C1 segment of cervical spinal cord (tissue), 14 donors: ENCODE measurements around the gene CTPS1.

ENCODE experiments used
- DNase-seq, 14 donors: peaks; one replicate each; lab custom pipeline; 2025; lab: John Stamatoyannopoulos, UW

CTPS1 gene

DNA sequence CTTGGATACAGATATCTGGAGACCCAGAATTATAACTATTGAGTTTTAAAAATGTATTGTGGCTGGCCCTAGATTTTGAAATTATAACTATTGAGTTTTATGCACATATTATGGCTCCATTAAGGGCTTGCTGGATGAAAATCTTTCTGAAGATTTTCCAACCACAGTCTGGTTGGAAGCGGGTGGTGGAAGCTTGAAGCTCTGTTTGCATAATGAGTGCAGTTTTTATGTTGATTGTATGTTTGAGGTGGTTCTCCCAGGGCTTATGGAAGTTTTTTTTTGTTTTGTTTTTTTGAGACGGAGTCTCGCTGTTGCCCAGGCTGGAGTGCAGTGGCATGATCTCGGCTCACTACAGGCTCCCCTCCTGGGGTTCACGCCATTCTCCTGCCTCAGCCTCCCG is 10.1 kb upstream of the CTPS1 start:
- DNase-seq, result no peak

DNA sequence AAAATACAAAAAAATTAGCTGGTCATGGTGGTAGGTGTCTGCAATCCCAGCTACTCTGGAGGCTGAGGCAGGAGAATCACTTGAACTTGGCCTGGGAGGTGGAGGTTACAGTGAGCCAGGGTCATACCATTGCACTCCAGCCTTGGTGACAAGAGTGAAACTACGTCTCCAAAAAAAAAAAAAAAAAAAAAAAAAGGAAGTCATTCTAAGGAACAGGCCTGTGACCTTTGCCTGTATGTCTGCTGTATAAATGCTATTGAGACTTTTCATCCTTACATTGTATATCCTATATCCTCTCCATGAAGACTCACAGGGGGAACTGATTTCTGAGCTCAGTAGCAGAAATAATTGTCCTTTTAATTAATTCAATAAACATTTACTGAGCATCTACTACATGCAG is 7.5 kb upstream of the CTPS1 start:
- no peak for DNase-seq

DNA sequence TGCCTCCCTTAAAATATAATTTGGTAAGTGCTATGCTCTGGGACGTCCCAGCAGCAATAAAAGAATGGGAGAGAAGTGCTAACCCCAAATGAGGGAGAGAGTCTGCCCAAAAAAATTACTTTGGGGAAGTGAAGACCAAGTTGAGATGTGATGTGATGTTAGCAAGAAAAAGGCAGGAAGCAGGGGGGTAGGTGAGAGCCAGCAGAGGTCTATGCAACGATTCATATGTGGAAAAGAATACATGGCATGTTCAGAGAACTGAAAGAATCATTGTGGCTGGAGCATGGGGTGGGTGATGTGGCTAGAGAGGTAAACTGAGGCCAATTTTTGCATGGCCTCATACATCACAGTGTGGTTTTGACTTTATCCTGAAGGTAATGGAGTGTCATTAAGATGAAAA is 5.6 kb upstream of the CTPS1 start:
- DNase-seq, result no peak

DNA sequence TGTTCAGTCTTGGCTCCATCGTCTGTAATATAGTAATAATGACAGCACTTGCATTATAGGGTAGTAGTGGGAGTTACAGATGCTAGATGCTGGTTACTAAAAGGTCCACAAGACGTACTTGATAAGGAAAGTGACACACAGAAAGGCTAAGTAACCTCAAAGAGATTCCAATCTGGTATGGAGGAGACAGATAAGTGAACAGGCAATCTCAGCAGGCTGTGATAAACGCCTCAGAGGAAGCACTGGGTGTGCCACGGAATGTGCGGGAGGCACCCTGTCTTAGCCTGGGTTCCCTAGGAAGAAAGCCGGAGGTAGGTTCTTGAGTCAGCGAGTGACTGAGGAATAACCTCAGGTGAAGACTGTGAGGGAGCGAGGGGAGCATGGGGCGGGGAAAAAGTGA is 4.6 kb upstream of the CTPS1 start:
- no peak for DNase-seq

DNA sequence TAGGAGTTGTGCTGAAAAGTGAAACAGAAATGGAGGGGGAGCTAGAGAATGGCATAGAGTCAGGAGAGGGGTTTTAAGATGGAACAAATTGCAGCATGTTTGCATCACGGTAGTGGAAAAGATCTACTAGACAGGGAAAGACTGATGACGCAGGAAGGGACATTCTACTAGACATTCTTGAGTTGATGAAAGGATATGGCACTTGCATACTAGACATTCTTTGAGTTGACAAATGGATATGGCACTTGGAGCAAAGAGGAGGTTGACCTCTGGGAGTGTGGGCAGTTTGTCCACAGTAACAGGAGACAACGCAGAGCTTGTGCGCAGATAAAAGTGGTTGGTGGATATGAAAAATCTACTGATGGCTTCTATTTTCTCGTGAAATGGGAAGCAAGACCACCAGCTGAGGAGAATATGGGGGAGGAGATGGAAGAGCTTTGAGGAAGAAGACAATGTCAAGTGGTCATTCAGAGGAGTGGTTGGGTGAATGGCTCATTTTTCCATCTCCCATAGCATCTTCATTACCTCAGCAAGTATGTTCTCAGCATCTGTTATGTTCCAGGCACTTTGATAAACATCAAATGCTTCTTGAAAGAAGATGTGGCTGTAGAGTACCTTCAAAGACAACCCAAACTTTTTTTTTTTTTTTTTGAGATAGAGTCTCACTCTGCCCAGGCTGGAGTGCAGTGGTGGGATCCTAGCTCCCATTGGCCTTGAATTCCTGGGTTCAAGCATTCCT is 2.4 kb upstream of the CTPS1 start:
- no peak for DNase-seq

DNA sequence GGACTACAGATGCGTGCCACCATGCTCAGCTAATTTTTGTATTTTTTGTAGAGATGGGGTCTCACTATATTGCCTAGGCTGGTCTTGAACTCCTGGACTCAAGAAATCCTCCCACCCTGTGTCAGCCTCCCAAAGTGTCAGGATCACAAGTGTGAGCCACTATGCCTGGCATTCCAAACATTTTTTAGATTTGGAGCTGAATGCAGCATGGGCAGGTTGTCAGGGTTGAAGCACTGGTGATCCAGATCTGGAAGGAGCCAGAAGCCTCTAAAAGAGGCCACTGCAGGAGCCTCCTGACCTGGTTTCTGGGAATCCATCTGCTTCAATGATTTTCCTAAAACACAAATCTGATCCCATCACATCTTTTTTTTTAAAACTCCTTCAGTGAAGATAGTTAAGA is 1.8 kb upstream of the CTPS1 start:
- no peak for DNase-seq

DNA sequence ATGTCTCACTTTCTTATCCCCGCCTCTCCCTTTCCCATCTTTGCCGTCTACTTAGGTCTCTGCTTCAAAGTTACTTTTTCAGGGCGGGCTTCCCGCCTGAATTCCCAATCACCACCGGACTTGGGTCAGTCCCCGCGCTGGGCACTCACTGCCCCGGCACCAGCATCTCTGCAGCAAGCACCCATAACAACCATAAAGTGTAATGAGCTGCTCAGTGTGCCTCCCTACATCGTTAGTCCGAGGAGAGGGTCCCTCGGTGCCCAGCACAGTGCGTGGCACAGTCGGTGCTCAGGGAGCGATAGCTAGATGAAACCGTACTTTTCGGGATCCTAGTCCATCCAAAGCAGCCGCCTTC is 633 bp upstream of the CTPS1 start:
- peak in 1 of 14 donors; percentile 44 for DNase-seq

DNA sequence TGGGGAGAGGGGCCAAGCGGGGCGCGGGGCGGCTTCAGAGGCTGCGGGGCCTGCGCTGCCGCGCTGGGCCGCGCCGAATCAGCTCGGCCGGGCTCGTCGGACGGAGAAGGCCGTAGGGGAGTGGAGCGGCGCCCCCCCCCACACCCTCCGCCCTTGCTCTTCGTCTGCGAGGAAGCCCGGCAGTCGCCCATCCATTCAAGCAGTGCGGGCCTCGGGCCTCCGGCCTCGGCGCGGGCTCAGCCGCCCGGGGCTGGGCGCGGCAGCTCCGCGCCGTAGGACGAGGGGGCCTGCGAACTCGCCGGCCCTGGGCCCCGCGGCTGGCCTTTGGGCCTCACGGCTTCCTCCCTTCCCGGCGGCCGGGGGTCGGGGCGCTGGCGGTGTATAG is 564 bp downstream of the CTPS1 start:
- DNase-seq, result peak in 2 of 14 donors; percentile 32 to 42

DNA sequence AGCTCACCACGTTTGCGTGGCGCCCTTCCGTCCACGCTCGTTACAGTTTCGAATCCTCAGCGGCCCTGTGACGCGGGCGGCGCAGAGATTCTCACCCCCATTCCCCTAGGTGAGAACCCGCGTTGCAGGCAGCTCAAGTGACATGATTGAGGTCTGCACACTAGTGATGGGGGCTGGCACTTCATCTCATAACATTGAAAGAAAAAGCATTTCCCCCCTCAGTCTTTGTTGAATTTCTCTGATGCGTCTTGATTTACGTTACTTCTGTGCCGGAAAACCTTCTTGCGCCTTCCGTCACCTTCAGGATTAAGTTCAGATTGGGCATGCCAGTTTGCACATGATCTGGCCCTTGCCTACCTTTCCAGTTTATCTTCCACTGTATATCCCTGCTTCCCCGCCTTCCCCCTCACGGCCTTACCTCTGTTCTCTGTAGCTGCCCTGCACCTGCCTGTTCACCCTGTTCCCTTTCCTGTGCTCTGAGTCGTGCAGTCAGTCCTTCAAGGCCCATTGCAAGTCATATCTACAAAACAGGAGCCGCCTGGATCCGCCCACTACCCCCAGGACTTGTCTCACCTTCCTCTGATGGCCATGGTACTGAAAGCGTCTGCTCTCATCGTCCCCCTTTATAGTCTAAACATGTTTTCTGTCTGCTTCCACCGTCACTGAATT is 1.1 kb downstream of the CTPS1 start:
- DNase-seq, result peak in 4 of 14 donors; percentile 4 to 34 (median 16)

DNA sequence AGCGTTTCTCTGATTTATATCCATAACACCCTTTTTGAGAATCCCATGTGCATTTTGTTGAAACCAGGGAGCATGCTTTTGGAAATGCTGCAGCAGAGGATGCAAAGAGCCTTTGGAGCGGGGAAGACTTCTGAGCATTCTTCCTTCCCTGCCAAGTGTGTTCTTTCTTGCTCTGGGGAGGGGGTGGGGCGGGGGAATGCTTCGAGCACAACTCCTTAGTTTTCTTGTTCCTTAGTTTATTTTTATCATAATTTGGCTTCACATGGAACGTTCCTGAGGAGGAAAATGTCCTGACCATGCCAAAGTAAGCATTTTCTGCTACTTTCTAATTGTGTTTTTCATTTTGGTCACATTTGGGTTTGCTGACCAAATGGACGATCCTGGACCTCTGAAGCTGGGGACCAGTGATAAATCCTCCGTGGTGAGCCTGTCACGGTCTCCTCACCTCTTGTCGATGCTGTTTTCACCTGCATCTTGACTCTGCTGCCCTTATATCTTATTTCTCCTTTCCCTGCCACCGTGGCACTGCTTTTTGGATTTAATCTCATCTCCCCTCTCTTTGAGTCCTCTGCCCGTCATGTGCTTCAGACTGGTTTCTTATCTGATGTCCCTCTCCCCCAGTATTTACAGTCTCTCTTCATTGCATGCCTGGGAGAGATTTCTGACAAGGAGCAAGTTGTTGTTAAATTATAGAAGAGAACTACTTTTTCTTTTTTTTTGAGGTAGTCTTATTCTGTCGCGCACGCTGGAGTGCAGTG is 2.4 kb downstream of the CTPS1 start:
- DNase-seq, result no peak

DNA sequence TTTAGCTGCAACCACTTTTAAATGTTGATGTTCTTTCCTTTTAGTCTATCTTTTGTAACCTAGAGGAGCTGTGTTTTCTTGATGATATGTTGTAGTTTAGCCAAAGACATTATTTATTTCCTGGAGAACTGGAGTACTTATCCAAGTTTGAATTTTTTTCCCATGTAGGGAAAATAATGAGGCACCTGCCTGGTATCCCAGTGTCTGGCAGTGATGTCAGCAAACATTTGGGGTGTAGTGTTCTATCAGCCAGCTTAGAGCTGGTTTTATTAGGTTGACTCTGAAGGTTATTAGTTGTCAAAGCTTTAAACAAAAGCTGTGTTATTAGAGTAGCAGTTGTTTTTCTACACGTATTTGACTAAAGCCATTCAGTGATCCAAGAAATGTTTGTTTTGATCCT is 3.2 kb downstream of the CTPS1 start:
- DNase-seq, result no peak

DNA sequence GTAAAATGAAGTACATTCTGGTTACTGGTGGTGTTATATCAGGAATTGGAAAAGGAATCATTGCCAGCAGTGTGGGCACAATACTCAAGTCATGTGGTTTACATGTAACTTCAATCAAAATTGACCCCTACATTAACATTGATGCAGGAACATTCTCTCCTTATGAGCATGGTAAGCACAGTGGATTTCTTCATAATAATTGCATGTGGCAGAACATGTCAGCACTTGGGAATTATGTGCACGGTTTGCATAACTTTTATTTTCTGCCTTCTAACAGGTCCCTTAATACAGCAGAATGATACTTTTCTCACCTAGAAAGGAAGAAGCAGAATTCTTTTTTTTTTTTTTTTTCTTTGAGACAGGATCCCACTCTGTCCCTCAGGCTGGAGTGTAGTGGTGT is 3.8 kb downstream of the CTPS1 start:
- DNase-seq, result no peak

DNA sequence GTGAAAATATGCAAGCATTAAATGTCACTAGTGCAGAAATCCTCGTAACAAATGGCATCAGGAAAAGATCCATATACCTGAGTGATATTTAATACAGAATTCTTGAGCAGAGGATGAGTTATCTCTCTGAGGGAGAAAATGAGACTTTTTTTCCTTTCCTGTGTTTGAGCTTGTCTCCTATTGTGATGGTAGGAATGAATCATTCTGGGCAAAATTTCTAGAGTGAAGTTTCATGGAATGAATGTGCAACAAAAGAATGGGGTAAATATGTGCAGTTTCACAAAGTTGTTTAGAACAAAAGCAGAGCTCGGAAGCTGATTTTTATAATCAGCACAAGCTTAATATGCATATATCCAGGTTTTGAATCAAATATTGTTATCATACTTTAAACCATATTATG is 4.6 kb downstream of the CTPS1 start:
- no peak for DNase-seq

DNA sequence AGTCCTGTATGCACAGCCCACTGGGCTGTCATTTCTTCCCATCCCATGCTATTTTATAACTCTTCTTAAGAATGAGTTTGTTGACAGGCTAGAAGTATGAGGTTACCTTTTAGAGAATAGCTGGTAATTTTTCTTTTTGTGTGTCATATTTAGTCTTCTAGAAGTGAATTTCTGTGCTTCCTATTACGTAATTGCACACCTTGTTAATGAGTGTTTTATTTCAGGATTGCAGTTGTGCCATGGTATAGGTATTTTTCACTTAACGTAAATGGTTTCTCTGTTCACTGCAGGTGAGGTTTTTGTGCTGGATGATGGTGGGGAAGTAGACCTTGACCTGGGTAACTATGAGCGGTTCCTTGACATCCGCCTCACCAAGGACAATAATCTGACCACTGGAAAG is 5.0 kb downstream of the CTPS1 start:
- DNase-seq, result no peak

DNA sequence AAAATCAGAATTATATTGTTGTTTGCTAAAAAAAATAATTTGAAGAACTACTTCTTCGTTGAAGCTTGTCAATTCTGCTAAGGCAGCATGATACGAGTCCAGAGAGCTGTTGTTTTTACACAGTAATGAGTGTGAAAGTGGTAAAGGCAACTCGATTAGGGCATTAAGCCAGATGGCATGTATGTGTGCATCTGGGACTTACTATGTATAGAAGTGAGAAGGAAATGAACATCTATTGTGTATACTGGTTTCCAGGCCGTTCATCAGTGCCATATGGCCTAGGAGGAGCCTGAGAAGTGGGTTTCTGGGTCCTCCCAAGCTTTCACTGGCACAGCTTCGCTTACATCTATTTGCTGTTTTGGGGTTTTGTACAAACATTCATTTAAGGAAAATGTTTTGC is 5.7 kb downstream of the CTPS1 start:
- DNase-seq, result no peak

DNA sequence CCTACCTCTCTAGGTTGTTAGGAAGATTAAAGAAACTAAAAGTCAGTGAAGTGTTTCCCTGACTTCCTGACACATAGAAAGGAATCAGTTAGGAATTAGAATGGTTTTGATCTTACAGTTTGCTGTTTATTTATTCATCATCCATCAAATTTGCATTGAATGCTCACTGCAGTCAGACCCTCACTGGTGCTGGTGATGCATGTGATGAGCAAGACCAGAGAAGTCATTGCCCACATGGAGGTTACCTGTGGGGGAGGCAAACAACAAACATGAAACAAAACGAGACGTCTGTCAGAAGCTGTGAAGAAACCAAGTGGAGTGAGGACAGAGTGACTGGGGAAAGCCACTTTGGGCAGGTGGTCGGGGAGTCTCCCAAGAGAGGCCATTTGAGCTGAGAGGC is 6.4 kb downstream of the CTPS1 start:
- no peak for DNase-seq

DNA sequence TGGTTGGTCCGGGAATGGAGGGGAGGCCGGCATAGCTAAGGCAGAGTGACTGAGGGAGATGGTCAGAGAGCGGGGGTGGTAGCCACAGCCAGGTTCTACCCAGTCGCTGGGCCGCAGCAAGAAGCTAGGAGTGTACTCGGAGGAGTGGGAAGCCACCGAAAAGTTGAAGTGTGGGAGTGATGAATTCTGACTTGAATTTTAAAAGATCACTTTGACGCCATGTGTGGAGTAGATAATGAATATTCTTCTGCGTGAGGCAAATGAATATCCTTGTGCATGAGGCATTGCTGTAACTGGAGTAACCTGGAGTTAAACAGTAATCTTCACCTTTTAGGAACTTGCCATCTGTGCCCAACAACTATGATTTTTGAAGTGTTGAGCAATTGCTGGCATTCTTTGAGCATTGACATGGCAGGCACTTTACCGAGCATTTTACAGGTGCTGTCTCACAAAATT is 6.9 kb downstream of the CTPS1 start:
- DNase-seq, result no peak

DNA sequence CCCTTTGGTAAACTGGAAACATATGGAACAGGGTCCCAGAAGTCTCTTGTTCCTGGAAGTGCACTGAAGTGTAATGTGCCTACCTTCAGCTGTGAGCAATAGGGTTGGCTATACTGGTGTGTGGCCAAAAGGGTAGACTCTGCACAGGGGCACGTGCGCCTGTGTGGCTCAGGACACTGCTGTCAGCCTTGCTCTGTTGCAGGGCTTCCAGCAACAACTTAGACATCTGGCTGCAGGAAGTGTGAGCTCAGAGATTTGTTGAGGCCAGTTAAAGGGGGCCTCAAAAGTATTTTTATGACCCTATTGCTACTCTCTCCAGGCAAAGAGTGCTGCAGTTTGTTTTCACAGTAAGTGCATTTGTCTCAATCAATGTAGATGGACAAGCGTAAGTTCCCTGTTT is 7.5 kb downstream of the CTPS1 start:
- no peak for DNase-seq

DNA sequence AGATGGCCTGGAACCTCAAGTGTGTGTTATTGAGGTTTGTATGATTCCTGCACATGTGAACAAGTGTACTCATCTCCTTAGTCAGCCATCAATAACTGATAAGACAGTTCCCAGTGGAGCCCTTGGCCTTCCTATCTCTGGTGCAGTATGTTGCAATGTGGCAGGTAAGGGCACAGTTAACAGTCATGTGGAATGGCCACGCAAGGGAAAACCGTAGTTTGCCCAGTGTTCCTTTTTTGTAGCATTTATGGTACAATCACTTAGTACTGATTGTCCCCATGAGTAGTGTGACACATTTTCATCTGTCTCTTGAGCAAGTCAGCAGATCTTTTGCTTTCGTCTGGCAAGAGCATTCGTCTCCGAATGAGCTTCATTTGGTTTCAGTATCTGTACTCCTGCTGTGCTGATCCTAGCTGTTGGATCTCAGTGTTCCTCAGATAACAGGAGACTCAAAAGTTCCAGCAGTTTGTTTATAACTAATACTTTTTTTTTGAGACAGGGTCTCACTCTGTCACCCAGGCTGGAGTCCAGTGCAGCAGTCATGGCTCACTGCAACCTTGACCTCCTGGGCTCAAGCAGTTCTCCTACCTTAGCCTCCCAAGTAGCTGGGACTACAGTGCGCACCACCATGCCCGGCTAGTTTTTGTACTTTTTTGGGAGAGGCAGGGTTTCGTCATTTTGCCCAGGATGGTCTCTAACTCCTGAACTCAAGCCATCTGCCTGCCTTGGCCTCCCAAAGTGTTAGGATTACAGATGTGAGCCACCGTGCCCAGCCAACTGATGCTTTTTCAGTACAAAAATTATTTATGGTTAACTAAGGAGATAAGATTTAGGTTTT is 8.2 kb downstream of the CTPS1 start:
- no peak for DNase-seq

DNA sequence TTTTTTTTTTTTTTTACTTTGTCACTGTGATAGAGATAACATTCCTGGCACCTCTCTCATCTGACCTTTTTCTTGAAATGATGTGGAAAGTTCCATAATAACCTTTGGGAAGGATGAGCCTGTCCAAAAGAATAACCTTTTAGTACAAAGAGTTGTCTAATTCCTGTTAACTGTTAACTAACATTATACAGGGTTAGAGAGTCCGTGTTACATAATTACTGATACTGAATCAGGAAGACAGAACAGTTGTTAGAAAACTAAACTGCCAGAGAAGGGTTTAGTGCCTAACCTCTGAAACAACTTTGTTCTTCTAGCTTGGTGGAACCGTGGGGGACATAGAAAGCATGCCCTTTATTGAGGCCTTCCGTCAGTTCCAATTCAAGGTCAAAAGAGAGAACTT is 8.8 kb downstream of the CTPS1 start:
- no peak for DNase-seq

DNA sequence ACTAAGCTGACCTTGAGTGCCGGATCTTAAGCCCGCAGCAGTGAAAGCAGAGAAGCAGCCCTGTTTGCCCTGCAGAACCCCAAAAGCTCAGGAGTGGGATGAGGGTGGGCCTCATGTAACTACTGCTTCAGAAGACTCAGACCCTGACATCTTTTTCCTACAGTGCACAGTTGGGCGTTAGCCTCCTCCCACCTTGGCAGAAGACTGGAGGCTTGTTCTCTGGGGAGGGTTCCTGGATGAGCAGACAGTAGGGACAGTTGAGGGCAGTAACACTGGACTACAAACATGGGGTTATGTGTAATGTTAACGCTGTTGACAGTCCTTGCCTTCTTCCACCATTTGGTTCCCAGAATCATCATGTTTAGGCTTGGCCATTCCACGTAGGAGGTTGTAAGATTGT is 9.6 kb downstream of the CTPS1 start:
- no peak for DNase-seq

DNA sequence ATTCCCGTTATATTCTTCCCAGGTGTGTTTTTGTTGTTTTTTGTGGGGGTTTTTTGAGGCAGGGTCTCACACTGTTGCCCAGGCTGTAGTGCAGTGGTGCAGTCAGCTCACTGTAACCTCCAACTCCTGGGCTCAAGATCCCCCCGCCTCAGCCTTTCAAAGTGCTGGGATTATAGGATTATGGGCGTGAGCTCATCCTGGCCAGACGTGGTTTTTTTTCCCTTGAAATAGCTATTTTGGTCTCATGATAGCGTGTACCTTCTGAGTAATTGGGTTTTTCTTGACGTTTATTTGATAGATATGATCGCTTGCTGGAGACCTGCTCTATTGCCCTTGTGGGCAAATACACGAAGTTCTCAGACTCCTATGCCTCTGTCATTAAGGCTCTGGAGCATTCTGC is 17.6 kb downstream of the CTPS1 start:
- no peak for DNase-seq
